Choroid plexus epithelial cell (primary cell): ENCODE results near the gene AGTPBP1.
A peak's percentile ranks its signal among the peaks of the same experiment; 100 is the strongest.

Experiments
- DNase-seq: peaks from one replicate; pipeline ENCODE4 v3.0.0-alpha.2; 2010; ENCODE audit warnings: low read depth
- H3K4me3 ChIP-seq: 2 replicates; pipeline ENCODE4 v1.5.1; 2011; ENCODE audit warnings: low read depth, mild to moderate bottlenecking, control low read depth, low read length, moderate library complexity
- CTCF ChIP-seq: conservative IDR thresholded peaks from 2 replicates; pipeline ENCODE4 v1.5.1; 2011; ENCODE audit warnings: low read depth, mild to moderate bottlenecking, control low read depth, inconsistent platforms, low read length, moderate library complexity

AGTPBP1 gene

DNA sequence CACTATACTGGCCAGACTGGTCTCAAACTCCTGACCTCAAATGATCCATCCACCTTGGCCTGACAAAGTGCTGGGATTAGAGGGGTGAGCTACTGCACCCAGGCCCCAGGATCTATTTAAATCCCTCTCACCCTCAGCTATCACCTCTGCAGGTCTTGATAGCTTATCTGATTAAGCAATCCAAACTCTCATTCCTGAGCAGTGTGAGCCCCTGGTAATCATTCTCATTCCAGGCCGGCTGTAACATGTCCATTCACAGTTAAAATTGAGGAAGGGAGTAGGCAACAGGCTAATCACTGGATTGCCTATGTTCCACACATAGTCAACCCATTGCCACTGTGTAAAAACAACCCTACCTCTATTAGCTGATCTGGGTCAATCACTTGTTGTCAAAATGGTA is 111.1 kb downstream of the AGTPBP1 start:
- TF ChIP-seq CTCF, result no peak
- no peak for DNase-seq

DNA sequence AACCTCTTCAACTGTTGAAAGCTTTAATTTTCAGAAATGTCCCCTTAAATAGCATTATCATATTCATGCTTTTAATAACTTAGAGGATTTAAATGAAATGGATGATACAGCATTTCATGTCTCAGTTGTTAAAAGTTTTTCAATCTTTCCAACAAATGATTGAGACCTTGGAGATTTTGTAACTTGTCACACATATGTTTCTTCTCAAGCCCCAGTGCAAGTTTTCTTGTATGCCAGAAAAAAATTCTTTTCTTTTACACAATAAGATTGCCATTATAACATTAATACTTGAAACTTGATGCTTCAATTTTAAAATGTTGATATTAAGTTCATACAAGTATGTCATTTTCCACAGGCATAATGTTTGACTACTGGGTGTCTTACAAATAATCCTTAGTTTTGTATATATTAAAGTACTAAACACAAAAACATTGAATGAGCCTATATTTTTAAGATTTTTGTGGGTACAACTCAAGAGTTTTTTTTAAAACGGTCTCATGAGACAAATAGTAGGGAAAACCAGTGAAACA is 124.5 kb downstream of the AGTPBP1 start:
- H3K4me3 ChIP-seq, result no peak overlapping the region
- TF ChIP-seq CTCF, result no peak
- no peak for DNase-seq

More for the DNA sequence above, 111.1 kb downstream of the AGTPBP1 start:
- no peak overlapping the region for H3K4me3 ChIP-seq

- TF ChIP-seq CTCF, result no peak
These were observed 126.0 kb downstream of the AGTPBP1 start for GRCh38 chr9:85615792-85616191.

DNA sequence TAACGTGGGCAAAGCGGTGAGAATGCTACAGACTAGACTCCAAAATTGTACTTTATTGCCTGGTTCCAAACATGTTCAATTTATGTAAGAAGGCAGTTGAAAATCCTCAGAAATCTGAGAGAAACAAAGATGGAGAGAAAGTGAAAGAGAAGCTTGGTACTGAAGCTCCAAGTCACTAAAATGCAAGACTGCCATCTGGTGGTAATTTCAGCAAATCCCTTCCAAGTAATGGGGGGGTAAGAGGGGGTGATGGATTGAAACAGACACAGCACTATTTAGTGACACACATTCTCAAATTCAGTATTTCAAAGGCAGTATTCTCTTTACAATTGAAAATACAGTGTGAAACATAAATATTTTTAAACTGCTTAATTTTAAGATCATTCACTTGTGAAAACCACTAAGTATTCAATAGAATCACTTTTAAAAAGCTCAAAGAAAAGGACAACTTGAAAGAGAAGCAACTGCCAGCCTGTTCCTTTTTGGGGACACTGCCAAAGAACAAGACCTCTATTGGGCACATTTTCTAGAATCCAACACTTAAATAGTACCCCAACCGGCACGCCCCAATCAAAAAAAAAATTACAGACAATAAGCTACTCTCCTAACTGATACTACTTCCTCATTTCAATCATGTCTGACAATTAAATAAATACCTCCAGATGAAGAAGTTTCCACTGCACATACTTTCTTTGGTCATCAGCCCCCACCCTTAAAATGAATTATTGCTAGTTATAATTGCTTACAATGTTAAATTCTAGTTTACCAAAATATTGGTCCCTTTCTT is 131.5 kb downstream of the AGTPBP1 start:
- H3K4me3 ChIP-seq, result peak overlapping the region; percentile 42
- DNase-seq, result peak; percentile 92
- peak; percentile 89 for TF ChIP-seq CTCF

More at GRCh38 chr9:85615792-85616191, 126.0 kb downstream of the AGTPBP1 start:
- H3K4me3 ChIP-seq, result no peak overlapping the region
- DNase-seq, result no peak

- TF ChIP-seq CTCF, result no peak
These were observed 135.8 kb downstream of the AGTPBP1 start for GRCh38 chr9:85605905-85606304.

DNA sequence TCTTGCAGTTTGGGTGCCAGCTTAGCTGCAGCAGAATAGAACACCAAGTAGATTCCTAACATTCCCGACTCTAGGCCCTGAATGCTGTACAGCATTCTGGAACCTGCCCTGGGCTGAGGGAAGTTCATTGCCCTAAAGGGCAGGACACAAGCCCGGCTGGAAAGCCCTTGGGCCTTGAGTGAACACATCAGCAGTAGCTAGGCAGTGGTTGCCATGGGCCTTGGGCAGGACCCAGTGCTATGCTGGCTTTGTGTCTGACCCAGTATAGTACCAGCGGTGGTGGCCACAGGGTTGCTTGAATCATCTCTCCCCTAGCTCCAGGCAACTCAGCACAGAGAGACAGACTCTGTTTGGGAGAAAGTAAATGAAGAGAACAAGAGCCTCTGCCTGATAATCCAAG is 137.8 kb downstream of the AGTPBP1 start:
- no peak overlapping the region for H3K4me3 ChIP-seq
- TF ChIP-seq CTCF, result no peak
- DNase-seq, result no peak

More at GRCh38 chr9:85605905-85606304, 135.8 kb downstream of the AGTPBP1 start:
- DNase-seq, result no peak
- no peak overlapping the region for H3K4me3 ChIP-seq

GRCh38 chr9:85602742-85603141 is 139.0 kb downstream of the AGTPBP1 start:
- H3K4me3 ChIP-seq, result no peak overlapping the region
- TF ChIP-seq CTCF, result no peak
- DNase-seq, result no peak
